ENCODE data around the gene ACER3.

The ACER3 gene

GRCh38 chr11:77072851-77073327 lies 212.2 kb downstream of the ACER3 start:
- no peak for DNase-seq (ENCODE audit: extremely low read depth in 1 of 2, low read depth in 1 of 2)

- no peak for DNase-seq (ENCODE audit: extremely low read depth in 1 of 2, low read depth in 1 of 2)
These were observed 212.7 kb downstream of the ACER3 start for GRCh38 chr11:77073328-77074001.

- DNase-seq (ENCODE audit: extremely low read depth in 1 of 2, low read depth in 1 of 2), result no peak
These were observed 213.5 kb downstream of the ACER3 start for GRCh38 chr11:77074205-77074604.

GRCh38 chr11:77074626-77075221 lies 214.0 kb downstream of the ACER3 start:
- DNase-seq (ENCODE audit: extremely low read depth in 1 of 2, low read depth in 1 of 2), result no peak

- DNase-seq (ENCODE audit: extremely low read depth in 1 of 2, low read depth in 1 of 2), result no peak
These were observed 214.7 kb downstream of the ACER3 start for GRCh38 chr11:77075425-77075905.

Data from activated CD8-positive, alpha-beta memory T cell treated with anti-CD3 and anti-CD28 coated beads for 1 hour (primary cell).